GM19240 (cell line): Measurements from ENCODE around the gene C20orf202.
"Not testable (repeated sequence)": the region's sequence is repeated elsewhere in the genome, so short reads cannot be mapped to it uniquely, and the experiment has no call there.

Experiments used
- DNase-seq: peaks from one replicate; pipeline ENCODE4 v3.0.0; 2011; ENCODE audit warnings: low spot score; ENCODE audit not compliant: insufficient read length

Gene C20orf202

GRCh38 chr20:1207293-1207878 is 4.1 kb downstream of the C20orf202 start:
- DNase-seq: no peak

DNA sequence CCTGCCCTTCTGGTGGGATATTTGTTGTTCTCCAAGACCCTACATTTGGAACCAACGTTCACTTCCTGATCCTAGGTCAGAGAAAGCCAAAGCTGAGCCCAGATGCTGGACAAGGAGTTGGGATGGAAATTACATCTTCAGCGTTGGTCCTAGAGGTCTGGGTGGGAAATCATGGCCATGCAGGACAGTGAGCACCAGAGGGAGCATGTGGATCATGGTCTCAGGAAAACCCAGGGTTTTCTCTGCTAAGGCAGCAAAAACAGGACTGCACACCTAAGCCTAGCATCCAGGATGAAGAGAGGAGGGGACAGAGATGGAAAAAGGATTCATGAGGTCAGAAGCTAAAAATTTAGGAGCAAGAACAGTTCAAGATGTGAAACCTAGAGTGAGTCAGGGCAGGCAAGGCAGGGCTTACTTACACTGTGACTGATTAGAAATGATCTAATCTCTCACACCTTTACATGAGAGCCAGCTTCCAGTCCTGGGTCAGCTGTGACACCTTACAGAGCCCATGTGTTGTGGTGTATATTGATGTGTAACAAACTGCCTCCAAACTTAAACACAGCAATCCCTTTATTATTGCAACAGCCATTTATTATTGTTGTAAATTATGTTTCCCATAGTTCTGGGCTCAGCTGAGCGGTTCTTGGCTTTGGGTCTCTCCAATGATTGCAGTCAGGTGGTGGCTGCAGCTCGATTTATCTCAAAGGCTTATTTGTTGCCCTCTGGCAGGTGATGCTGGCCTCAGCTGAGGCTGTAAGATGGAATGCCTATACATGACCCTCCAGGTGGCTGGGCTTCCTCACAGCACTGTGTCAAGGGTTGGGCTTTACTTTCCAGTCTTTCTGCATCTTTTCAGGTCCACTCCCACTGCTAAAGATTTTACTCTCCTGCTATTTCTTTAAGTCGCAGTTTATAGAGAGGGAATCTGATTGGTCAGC is 6.5 kb downstream of the C20orf202 start:
- no peak for DNase-seq

DNA sequence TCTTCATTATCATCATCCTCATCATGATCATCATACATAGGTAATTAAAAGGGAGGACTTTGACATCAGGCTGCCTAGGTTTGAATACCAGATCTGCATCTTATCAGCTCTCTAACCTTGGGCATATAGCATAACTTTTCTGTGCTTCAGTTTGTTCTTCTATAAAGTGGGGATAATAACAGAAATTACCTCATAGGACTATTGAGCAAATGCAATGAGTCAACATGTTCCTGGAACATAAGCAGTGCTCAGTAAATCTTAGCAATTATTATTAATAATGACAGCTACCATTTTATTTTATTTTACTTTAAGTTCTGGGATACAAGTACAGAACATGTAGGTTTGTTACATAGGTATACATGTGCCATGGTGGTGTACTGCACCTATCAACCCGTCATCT is 7.2 kb downstream of the C20orf202 start:
- DNase-seq: no peak

- DNase-seq: no peak
Measured at GRCh38 chr20:1212023-1212422, 8.8 kb downstream of the C20orf202 start.

GRCh38 chr20:1212607-1213396 is 9.5 kb downstream of the C20orf202 start:
- no peak for DNase-seq

GRCh38 chr20:1214838-1215261 is 11.6 kb downstream of the C20orf202 start:
- no peak for DNase-seq

DNA sequence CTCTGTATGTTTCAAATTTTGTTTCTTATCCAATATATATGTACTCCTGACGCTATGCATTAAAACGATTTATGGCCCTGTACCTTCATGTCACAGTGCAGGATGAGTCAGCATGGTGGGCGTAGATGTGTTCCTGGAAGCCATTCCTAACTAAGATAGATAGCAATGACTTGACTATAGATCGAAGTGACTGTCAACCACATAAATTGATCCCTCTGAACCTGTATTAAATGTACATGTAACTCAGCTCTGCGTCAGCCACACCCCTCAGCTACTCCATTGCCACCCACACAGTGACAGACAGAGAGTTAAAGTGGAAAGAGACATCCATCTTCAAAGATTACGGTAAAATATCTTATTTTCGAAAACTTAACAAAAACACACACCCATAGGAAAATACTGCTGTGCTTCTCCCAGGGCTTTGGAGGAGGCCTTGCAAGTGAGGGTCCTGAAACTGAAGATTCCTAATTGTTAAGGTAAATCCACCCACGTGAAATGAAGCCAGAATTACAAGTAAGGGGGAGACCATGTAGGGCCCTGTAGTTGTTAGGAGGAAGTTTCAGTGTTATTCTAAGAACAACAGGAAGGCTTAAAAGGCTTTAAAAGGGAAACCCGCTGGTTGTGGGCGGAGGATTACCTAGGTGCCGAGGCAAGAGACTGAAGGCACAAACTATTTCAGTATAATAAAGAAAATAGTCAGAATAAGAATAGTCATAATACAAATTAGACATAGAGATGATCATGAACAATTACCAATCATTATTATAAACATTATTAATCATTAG is 12.3 kb downstream of the C20orf202 start:
- DNase-seq: no peak

DNA sequence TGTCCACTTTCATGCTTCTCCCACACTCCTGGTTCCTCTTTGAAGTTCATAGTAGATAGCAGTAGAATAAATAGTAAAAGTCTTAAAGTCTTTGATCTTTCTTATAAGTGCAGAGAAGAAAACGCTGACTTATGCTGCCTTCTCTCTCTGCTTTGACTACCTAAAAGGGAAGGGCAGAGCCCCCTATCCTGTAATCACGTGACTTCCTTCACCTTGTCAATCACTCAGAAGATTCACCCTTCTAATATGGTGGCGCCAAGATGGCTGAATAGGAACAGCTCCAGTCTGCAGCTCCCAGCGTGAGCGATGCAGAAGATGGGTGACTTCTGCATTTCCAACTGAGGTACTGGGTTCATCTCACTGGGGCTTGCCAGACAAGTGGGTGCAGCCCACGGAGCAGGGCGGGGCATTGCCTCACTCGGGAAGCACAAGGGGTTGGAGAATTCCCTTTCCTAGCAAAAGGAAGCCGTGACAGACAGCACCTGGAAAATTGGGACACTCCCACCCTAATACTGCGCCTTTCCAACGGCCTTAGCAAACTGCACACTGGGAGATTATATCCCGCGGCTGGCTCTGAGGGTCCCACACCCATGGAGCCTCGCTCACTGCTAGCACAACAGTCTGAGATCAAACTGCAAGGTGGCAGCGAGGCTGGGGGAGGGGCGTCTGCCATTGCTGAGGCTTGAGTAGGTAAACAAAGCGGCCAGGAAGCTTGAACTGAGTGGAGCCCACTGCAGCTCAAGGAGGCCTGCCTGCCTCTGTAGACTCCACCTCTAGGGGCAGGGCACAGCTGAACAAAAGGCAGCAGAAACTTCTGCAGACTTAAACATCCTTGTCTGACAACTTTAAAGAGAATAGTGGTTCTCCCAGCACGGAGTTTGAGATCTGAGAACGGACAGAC is 13.5 kb downstream of the C20orf202 start:
- DNase-seq: not testable (repeated sequence)

DNA sequence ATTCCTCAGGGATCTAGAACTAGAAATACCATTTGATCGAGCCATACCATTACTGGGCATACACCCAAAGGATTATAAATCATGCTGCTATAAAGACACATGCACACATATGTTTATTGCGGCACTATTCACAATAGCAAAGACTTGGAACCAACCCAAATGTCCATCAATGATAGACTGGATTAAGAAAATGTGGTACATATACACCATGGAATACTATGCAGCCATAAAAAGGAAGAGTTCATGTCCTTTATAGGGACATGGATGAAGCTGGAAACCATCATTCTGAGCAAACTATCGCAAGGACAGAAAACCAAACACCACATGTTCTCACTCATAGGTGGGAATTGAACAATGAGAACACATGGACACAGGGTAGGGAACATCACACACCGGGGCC is 19.5 kb downstream of the C20orf202 start:
- not testable (repeated sequence) for DNase-seq

- no peak for DNase-seq
Measured at GRCh38 chr20:1224205-1224890, 21.1 kb downstream of the C20orf202 start.

DNA sequence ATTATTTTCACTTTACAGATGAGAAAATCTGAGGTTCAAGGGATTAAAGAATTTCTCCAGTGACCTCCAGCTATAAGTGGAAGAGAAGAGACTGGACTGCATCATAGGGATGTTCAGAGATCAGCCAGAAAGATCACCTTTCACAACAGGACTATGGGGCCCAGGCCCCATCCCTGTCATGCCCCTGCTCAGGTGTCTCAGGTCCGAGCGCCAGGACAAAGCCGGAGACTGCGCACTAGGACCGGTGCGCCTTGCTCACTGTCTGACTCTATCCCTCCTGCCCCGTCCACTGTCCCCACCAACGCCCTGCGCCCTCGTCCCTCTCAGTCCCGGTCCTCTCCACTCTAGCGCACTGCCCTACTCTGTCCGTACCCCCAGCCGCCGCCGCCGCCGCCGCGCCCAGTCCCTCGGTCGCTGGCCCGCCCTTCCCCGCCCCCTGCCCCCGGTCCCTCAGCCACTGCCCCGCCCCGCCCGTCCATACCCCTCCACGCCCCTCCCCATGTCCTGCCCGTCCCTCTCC is 22.1 kb downstream of the C20orf202 start:
- DNase-seq: no peak

DNA sequence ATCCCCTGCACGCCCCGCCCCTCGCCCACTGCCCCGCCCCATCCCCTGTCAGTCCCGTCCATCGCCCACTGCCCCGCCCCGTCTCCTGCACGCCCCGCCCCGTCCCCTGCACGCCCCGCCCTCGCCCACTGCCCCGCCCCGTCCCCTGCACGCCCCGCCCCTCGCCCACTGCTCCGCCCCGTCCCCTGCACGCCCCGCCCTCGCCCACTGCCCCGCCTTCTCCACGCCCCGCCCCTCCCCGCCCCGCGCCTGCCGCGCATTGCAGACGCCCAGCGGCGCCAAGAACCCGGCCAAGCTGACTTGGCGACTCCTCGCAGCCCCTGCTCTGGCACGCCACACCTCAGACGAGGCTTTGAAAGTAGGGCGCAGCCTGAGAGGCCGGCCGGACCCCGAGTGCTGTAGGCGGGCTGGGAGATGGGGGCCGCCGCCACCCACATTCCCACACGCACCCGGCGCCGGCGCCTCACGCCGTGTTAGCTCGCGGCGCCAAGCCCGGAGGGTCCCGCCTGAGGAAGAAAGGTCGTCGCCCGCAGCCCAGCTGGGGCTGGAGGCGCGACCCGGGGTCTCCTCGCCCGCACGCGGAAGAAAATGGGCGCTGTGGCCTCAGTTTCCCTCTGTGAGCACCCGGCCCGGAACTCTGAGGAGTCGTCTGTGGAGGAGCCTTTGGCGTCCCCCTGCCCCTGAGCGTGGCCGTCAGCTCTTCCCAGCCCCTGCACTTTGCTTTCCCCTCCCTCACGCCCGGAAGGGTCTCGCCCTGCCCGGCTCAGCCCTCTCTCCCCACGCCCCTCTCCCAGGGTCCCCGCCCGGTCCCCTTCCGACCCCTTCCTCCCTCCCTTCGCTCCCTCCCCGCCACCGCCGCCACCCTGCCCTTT is 22.8 kb downstream of the C20orf202 start, which contains the start of gene RAD21L1:
RAD21L1 (plus strand) TSS at position 262 of the 872 bp plus-strand sequence. CDS start 2,410 bp downstream, outside the sequence.
- DNase-seq: peak; percentile 28

DNA sequence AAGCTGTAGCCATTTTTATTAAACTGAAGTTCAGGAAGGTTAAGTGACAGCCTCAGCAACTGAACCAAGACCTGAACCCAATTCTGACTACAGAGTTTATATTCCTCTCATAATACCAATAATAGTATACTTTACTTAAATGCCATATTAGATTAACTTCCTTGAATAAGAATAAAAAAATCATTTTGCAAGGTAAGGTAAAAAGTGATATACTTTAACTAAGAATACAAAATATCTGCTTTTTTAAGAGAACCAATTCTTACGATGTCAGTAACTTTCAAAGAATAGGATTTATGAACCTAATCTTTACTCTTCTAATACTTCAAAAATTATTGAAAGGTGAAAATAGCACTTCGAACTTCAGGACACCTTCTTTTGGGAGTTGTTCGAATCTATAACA is 26.3 kb downstream of the C20orf202 start:
- no peak for DNase-seq

DNA sequence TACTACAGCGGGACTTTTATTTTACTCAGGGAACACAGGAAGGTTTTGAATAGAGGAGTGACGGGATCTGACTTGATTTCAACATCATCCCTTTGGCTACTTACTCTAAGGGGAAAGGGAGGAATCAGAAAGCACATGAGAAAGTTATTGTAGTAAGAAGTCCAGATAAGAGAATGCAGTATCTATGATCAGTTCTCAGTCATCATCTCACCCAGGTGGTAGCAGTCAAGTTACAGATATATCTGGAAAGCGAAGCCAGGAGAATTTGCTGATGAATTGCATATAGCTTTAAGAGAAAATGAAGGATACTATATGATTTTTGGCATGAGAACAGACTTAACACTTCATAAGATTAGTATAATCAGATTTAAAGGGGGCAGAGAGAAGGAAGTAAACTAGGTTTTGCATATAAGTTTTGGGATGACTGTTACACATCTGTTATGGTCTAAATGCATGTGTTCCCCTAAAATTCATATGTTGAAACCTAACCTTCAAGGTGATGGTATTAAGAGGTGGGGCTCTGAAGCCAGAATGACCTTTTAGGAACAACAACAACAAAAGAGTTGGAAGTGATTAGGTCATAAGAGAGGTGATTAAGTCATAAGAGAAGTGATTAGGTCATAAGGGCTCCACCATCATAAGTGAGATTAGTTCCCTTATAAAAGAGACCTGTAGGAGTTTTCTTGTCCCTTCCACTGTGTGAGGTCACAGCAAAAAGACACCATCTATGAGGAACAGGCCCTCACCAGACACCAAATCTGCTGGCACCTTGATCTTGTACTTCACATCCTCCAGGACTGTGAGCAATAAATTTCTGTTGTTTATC is 29.2 kb downstream of the C20orf202 start:
- no peak for DNase-seq

GRCh38 chr20:1240549-1240948 is 37.3 kb downstream of the C20orf202 start:
- no peak for DNase-seq

- DNase-seq: no peak
Measured at GRCh38 chr20:1241456-1241855, 38.2 kb downstream of the C20orf202 start.

DNA sequence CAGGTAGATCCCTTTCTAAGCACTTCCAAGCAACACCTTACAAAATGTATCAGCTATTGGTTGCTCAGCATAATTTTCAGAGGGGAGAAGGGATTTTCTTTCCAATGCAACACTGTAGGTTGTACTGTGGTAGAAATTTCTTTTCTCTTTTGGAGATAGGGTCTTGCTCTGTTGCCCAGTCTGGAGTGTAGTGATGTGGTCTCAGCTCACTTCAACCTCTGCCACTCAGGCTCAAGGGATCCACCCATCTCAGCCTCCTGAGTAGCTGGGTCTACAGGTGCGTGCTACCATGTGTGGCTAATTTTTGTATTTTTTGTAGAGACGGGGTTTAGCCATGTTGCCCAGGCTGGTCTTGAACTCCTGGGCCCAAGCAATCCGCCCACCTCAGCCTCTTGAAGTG is 38.8 kb downstream of the C20orf202 start:
- no peak for DNase-seq
